Panc1 (cell line): ENCODE measurements around the gene SYNGR2. TPM values are rescaled to one million over a fixed set of nuclear protein-coding genes. Genes with fewer than 3 reads are reported as not detected.
A peak's percentile ranks its signal among the peaks of the same experiment; 100 is the strongest.

ENCODE experiments used
- ATAC-seq: fragments of 200-7000 bp; cut with Tn5 transposase; 2 replicates; pipeline ENCODE4 v1.9.1; 2020; ENCODE audit warnings: mild to moderate bottlenecking, moderate library complexity
- BruUV-seq: library from RNA; stranded (reverse); fragments of 400-500 nt; replicated peaks from 2 replicates; lab custom pipeline; 2021; lab: Mats Ljungman, UMichigan
- CTCF ChIA-PET: fragments of 300-600 bp; sonication (Branson Sonifier 250); formaldehyde crosslinking; loops from one replicate; lab custom pipeline; 2022; ENCODE audit warnings: antibody characterized with exemption; lab: Charles Lee
- POLR2A ChIA-PET: fragments of 300-600 bp; sonication (Branson Sonifier 250); formaldehyde crosslinking; loops from one replicate; lab custom pipeline; 2022; ENCODE audit warnings: antibody characterized with exemption; lab: Charles Lee
- DNase-seq: peaks from one replicate; pipeline ENCODE4 v3.0.0-alpha.2; 2010; ENCODE audit warnings: low read depth, low spot score
- H3K27ac ChIP-seq: 2 replicates; pipeline ENCODE4 v1.5.1; 2011; ENCODE audit warnings: mild to moderate bottlenecking, low read length, inconsistent platforms
- H3K27me3 ChIP-seq: fragments of 200-500 bp; sonication (Bioruptor generic); 2 replicates; pipeline ENCODE4 v1.6.0; 2014; ENCODE audit warnings: low read length, inconsistent platforms; ENCODE audit not compliant: control insufficient read depth, insufficient read depth
- H3K36me3 ChIP-seq: fragments of 200-500 bp; sonication (Bioruptor generic); 2 replicates; pipeline ENCODE4 v1.5.1; 2014; ENCODE audit warnings: inconsistent platforms, mild to moderate bottlenecking, low read length, moderate library complexity; ENCODE audit not compliant: control insufficient read depth, insufficient read depth
- H3K4me1 ChIP-seq: 2 replicates; pipeline ENCODE4 v1.5.1; 2011; ENCODE audit warnings: inconsistent platforms, mild to moderate bottlenecking, low read length, moderate library complexity; ENCODE audit not compliant: control insufficient read depth, insufficient read depth
- H3K4me3 ChIP-seq, 2 experiments: 2 replicates each; pipeline ENCODE4 v1.5.1; 2011 to 2012; ENCODE audit warnings: low read depth in 2 of 2, low read length in 2 of 2, mild to moderate bottlenecking in 2 of 2, inconsistent platforms in 1 of 2, moderate library complexity in 1 of 2
- H3K9me3 ChIP-seq: fragments of 200-500 bp; sonication (Bioruptor generic); 2 replicates; pipeline ENCODE4 v1.5.1; 2014; ENCODE audit warnings: low read depth, mild to moderate bottlenecking, inconsistent platforms, low read length, moderate library complexity; ENCODE audit not compliant: control insufficient read depth, insufficient read depth
- POLR2AphosphoS5 ChIP-seq: IDR thresholded peaks from 2 replicates; pipeline ENCODE4 v1.6.1; 2012; ENCODE audit warnings: mild to moderate bottlenecking, low read depth, low read length, moderate library complexity
- SIN3A ChIP-seq: IDR thresholded peaks from 2 replicates; pipeline ENCODE4 v1.6.1; 2012; ENCODE audit warnings: low read depth, mild to moderate bottlenecking, low read length, moderate library complexity, borderline replicate concordance; ENCODE audit not compliant: insufficient read depth
- TCF7L2 ChIP-seq: IDR thresholded peaks from 2 replicates; pipeline ENCODE4 v1.6.1; 2011; ENCODE audit warnings: mild to moderate bottlenecking, low read depth, low read length, inconsistent platforms
- in situ Hi-C: cut with HindIII; loops from 2 replicates; pipeline ENCODE4 v1.10.0; 2016; ENCODE audit warnings: low sequenced_read_pairs, low pct_unique_long_range_greater_than_20kb
- intact Hi-C: fragments of 100-400 bp; cut with micrococcal nuclease; formaldehyde crosslinking; loops from one replicate; pipeline ENCODE4 v1.10.0; 2022; ENCODE audit not compliant: unreplicated experiment
- total RNA-seq: library from RNA; stranded (reverse); gene quantifications from one replicate; pipeline ENCODE4 v1.2.1, GENCODE V29; 2021; ENCODE audit not compliant: unreplicated experiment
- TF ChIP-seq, protein P1 (sequence below): fragments of 450-650 bp; IDR thresholded peaks from 2 replicates; pipeline ENCODE4 v1.5.1; 2017; ENCODE audit warnings: mild to moderate bottlenecking
- TF ChIP-seq, protein P2 (sequence below), 2 experiments: IDR thresholded peaks; 2 replicates each; pipeline ENCODE4 v1.6.1; 2011 to 2012; ENCODE audit warnings: low read depth in 2 of 2, control low read depth in 1 of 2, low read length in 1 of 2, mild to moderate bottlenecking in 1 of 2, moderate library complexity in 1 of 2; ENCODE audit not compliant: insufficient read depth in 1 of 2

SYNGR2 gene
- total RNA-seq, 1 experiment from 2014 or later = 204 TPM

DNA sequence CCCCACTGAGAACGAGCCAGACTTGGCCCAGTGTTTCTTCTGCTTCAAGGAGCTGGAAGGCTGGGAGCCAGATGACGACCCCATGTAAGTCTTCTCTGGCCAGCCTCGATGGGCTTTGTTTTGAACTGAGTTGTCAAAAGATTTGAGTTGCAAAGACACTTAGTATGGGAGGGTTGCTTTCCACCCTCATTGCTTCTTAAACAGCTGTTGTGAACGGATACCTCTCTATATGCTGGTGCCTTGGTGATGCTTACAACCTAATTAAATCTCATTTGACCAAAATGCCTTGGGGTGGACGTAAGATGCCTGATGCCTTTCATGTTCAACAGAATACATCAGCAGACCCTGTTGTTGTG is 46.3 kb downstream of the SYNGR2 start:
- no peaks in the 10 kb centered on the region for H3K9me3 ChIP-seq
- ATAC-seq (peak; percentile 1; the same call in 1 of the 2 replicates), DNase-seq (no peak)
- TF ChIP-seq SIN3A (no peak), TCF7L2 (no peak), POLR2AphosphoS5 (no peak)
- TF ChIP-seq, protein P1, sequence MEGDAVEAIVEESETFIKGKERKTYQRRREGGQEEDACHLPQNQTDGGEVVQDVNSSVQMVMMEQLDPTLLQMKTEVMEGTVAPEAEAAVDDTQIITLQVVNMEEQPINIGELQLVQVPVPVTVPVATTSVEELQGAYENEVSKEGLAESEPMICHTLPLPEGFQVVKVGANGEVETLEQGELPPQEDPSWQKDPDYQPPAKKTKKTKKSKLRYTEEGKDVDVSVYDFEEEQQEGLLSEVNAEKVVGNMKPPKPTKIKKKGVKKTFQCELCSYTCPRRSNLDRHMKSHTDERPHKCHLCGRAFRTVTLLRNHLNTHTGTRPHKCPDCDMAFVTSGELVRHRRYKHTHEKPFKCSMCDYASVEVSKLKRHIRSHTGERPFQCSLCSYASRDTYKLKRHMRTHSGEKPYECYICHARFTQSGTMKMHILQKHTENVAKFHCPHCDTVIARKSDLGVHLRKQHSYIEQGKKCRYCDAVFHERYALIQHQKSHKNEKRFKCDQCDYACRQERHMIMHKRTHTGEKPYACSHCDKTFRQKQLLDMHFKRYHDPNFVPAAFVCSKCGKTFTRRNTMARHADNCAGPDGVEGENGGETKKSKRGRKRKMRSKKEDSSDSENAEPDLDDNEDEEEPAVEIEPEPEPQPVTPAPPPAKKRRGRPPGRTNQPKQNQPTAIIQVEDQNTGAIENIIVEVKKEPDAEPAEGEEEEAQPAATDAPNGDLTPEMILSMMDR = no peak
- TF ChIP-seq, protein P2, sequence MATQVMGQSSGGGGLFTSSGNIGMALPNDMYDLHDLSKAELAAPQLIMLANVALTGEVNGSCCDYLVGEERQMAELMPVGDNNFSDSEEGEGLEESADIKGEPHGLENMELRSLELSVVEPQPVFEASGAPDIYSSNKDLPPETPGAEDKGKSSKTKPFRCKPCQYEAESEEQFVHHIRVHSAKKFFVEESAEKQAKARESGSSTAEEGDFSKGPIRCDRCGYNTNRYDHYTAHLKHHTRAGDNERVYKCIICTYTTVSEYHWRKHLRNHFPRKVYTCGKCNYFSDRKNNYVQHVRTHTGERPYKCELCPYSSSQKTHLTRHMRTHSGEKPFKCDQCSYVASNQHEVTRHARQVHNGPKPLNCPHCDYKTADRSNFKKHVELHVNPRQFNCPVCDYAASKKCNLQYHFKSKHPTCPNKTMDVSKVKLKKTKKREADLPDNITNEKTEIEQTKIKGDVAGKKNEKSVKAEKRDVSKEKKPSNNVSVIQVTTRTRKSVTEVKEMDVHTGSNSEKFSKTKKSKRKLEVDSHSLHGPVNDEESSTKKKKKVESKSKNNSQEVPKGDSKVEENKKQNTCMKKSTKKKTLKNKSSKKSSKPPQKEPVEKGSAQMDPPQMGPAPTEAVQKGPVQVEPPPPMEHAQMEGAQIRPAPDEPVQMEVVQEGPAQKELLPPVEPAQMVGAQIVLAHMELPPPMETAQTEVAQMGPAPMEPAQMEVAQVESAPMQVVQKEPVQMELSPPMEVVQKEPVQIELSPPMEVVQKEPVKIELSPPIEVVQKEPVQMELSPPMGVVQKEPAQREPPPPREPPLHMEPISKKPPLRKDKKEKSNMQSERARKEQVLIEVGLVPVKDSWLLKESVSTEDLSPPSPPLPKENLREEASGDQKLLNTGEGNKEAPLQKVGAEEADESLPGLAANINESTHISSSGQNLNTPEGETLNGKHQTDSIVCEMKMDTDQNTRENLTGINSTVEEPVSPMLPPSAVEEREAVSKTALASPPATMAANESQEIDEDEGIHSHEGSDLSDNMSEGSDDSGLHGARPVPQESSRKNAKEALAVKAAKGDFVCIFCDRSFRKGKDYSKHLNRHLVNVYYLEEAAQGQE (IDR thresholded peaks at IDR 0.05; ENCODE audit: insufficient read depth in 1 of 2, low read depth in 2 of 2, low read length in 1 of 2) = no peak
- peak overlapping the region; percentile 58 to 74 for H3K4me3 ChIP-seq
- in situ Hi-C loops (no loop called here), intact Hi-C loops (no loop called here)
- H3K36me3 ChIP-seq = peaks cover 5% of the 10 kb centered on the region
- BruUV-seq = no TSS peak
- ChIA-PET CTCF (no interaction called here), POLR2A (interaction anchor here (0.7 kb wide), 1 partner anchor 39 kb away, joined by 7 read pairs; no protein-coding TSS in a partner anchor)
- H3K4me1 ChIP-seq = 0 out of 2 replicates have a peak, but pooled peaks cover 5% of the 10 kb centered on the region
- peak overlapping the region; percentile 93 for H3K27ac ChIP-seq
- H3K27me3 ChIP-seq = no peaks in the 10 kb centered on the region

- in situ Hi-C loops = no loop called here
- Histone ChIP-seq H3K27ac (no peak overlapping the region), H3K4me3 (no peak overlapping the region), H3K36me3 (peaks cover 11% of the 10 kb centered on the region), H3K9me3 (no peaks in the 10 kb centered on the region), H3K27me3 (no peaks in the 10 kb centered on the region), H3K4me1 (0 out of 2 replicates have a peak, but pooled peaks cover 5% of the 10 kb centered on the region)
- BruUV-seq = no TSS peak
- POLR2A ChIA-PET = interaction anchor here (0.6 kb wide), 2 partner anchors 10 to 14 kb away, joined by 3 to 5 read pairs; no protein-coding TSS in a partner anchor
- DNase-seq (no peak), ATAC-seq (no peak)
- intact Hi-C loops = no loop called here
- no peak for TF ChIP-seq POLR2AphosphoS5
- TF ChIP-seq, protein P2 (IDR thresholded peaks at IDR 0.05; ENCODE audit: insufficient read depth in 1 of 2, low read depth in 2 of 2, low read length in 1 of 2) = no peak
- TF ChIP-seq, protein P1 = no peak
- TF ChIP-seq TCF7L2 = no peak
- no peak for TF ChIP-seq SIN3A
- CTCF ChIA-PET = no interaction called here
Observed at GRCh38 chr17:78219396-78220150, 51.2 kb downstream of the SYNGR2 start.
